Stimulated activated CD4-positive, alpha-beta T cell treated with anti-CD3 and anti-CD28 coated beads, Interleukin-4, amount 100 ng/mL, for 4 hours (primary cell): ENCODE results near the gene CELSR3.
A peak's percentile ranks its signal among the peaks of the same experiment; 100 is the strongest.

Experiments used
- DNase-seq, 2 experiments: peaks; one replicate each; pipeline ENCODE4 v3.0.0-alpha.2; 2020

The CELSR3 gene

GRCh38 chr3:48686538-48687219 lies 24.0 kb upstream of the CELSR3 start:
- DNase-seq, result no peak

DNA sequence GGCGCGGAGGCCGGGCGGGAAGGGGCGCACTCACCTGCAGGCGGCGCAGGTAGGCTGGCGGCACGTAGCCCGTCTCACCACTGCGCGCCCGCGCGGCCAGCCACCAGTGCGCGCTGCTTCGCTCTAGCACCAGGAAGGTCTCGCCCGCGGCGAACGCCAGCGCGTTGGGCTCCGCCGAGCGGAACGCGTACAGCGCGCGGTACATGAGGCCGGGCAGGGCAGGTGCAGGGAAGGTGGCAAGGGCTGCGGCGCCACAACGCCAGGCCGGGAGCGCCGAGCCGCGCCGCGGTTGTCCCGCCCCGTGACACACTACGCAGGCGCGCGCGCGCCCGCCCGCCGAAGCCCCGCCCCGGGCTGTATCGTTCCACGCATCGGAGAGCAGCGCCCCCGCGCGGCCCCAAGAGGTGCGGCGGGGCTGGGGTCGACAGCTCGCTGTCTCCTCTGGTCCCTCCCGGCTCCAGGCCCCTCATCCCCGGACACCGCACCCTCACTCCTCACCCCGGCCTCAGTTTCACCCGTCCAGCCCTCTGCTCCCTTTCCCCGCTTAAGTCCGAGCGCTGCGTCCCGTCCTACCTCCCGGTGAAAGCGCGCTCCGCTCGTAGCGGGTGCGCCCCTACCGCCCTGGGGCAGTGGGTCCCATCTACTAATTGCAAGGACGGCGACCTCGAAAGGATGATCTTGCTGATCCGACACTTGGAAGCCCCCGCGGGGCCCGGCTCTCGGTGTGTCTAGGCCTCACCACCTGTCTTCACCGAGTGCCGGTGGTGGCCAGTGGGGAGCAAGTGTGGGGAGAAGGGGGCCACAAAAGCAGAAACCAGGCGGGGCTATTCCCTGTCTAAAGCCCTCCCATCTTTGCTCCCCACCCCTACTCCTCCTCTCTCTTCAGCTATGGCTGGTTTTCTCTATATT lies 23.2 kb upstream of the CELSR3 start, which contains the start of gene NCKIPSD:
Gene NCKIPSD (minus strand): TSS at position 313 of the 909 bp plus-strand sequence. CDS start 108 bp downstream, at position 205.
- DNase-seq, result peak; percentile 84 to 94

DNA sequence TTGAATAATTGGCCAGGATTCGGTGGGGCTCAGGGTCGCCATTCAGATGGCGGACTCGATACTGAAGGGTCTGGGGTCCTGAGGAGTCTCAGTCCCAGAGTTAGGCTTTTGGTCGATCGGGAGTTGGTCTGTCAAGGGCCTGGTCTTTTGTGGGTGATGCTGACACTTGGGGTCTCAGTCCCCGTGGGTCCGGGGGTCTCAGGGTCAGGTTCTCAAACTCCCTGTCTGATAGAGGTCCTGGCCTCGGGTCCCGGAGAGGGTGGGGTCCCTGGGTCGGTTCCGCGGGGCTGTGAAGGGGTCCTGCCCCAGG lies 22.6 kb upstream of the CELSR3 start:
- no peak for DNase-seq

- no peak for DNase-seq
These were observed 21.9 kb upstream of the CELSR3 start for GRCh38 chr3:48684480-48685143.

- no peak for DNase-seq
These were observed 21.3 kb upstream of the CELSR3 start for GRCh38 chr3:48684054-48684349.

DNA sequence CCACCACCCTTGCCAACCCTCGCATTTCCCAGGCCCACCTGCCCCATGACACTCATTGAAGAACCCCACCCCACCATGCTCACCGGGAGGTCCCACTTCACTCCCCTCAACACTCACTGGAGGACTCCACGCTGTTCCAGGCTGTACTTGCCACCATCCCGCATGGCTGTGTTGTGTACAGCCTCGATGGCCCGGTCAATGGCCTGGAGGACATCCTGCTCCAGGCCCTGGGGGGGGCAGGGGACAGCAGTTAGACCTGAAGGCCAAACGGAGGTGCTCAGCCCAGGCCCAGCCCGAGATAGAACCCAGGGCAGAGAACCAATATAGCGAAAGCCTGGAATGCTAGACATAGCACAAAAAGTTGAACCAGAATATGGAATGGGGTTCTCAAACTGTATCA lies 20.1 kb upstream of the CELSR3 start:
- DNase-seq, result no peak

GRCh38 chr3:48681974-48682610 lies 19.4 kb upstream of the CELSR3 start:
- no peak for DNase-seq

- DNase-seq, result no peak
These were observed 18.8 kb upstream of the CELSR3 start for GRCh38 chr3:48681541-48681880.

GRCh38 chr3:48680811-48681540 lies 18.3 kb upstream of the CELSR3 start:
- DNase-seq, result no peak

GRCh38 chr3:48679411-48680391 lies 17.0 kb upstream of the CELSR3 start:
- DNase-seq, result no peak

DNA sequence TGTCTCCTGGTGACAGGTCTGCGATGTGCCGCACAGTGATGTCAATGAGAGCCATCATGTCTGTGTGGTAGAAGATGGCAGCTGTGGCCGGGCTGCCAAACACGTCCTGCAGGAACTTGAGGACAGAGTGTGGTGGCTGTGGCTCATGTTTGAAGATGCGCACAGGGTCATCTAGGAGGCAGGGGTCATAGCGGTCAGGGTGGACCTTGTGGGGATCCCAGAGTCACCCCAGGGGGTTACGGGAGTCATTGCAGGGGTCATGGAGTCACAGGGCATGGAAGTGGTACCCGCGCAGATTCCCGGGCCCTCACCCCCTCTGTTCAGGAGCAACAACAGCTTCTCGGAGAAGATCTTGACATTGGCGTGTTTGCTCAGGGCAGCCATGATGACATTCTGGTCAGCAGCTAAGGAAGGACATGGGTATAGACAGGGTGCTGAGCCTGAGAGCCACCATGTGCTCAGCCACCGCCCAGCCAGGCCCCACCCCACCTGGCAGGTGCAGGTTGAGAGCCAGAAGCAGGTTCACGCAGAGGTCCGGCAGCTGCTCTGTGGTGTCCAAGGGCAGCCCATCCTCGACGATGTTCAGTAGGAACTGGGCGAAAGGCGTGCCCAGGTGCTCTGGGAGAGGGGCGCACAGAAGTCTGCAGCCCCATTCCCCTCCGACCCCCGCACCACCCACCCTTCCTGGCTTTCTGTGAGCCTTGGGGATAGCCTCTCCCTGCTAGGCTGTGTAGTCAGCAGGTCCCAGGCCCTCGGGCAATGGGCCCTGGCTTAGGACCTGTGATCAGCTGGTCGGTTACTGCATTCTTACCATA lies 16.1 kb upstream of the CELSR3 start:
- no peak for DNase-seq

DNA sequence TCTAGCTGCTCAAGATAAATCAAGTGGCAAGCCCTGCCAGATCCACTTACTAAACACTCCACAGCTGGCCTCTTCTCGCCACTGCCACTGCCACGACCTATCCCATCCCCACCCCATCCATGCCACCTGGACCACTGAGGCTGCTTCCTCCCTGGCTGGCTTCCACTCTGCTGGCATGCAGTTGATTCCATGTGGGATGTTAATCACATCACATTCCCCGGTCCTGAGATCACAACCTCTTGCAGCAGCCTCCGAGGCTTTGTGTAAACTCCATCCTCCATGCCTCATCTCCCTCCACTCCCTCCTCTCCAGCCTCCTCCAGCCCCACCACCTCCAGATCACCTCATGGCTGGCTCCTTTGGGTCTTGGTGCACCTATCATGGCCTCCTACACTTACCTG lies 15.4 kb upstream of the CELSR3 start:
- no peak for DNase-seq

- no peak for DNase-seq
These were observed 11.8 kb upstream of the CELSR3 start for GRCh38 chr3:48674505-48674904.

DNA sequence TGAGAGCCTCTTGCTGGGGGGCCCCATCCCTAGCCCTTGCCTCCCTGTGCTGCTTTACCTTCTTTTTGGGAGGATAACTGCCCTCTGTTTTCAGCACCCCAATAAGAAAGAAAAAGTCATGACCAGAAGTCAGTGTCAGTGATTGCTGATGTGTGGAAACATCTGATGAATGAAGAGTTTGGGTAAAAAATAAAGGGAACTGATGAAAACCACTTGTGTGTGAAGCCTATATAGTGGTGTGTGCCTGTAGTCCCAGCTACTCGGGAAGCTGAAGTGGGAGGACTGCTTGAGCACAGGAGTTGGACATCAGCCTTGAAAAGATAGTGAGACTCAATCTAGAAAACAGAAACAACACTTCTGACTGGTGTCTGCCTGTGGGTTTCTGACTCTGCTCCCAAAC lies 9.8 kb upstream of the CELSR3 start:
- DNase-seq, result no peak

DNA sequence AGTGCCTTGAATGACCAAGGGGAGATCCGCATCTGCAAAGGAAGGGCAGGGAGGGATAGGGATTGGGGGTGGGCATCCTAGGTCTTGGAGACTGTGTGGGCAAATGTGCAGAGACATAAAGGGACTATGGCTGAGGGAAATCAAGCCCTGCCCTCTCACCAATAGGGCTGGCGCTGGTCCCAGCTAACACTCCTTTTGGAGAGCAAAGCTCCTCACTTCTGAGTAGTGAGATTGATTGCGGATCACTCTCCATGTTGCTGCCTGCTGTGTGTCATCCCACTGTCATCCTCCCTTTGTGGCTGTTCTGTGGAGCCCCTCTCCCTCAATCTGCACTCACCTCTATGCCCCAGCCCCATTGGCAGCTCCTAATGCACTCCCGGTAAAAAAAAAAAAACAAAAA lies 2.2 kb upstream of the CELSR3 start:
- no peak for DNase-seq

DNA sequence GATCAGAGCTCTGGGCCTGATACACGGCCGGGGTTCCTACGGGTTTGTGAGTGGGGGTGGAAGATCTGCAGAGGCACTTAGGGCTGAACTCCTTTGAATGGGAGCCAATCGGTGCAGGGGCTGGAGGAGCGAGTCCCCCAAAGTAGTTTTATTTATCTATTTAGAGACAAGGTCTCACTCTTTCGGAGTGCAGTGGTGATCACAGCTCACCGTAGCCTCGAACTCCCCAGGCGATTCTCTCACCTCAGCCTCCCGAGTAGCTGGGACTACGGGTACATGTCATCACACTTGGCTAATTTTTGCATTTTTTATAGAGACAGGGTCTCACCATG lies 1.6 kb upstream of the CELSR3 start:
- DNase-seq, result no peak

DNA sequence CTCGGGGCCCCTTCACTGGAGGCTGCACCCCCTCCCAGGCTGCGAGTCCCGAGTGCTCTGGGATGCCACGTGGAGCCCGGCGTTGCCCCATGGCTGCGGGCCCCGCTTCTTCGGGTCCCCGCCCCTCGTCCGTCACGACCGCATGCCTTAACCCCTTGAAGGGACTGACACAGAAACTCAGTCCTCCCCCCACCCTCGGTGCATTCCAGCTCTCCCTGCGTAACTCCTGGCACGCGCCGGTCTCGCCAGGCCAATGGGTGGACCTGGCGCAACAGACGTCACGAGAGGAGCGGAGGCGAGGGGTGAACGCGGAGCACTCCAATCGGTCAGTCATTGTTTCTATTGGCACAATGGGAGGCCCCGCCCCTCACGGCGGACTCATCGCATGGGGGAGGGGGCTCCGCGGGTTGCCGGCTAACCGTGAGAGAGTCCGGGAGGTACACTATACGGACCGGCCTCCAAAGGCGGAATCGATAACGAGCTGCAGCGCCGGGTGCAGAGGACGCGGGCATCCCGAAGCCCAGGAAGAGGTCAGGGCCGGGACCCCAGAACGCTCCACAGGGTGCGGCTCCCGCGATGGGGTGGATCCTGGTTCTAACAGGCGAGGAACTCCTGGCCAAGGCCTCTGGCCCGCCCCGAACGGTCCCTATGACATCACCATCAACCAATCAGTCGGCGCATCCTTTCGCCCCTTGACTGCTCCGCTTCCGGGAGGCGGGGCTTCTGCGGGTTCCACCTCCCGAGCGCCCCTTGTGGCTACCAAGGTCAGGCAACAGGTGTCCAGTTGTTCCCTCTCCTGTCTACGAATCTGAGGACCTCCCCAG lies 1.0 kb upstream of the CELSR3 start:
- DNase-seq, result peak; percentile 79 to 80

GRCh38 chr3:48662145-48662752 lies 437 bp downstream of the CELSR3 start:
- no peak for DNase-seq

DNA sequence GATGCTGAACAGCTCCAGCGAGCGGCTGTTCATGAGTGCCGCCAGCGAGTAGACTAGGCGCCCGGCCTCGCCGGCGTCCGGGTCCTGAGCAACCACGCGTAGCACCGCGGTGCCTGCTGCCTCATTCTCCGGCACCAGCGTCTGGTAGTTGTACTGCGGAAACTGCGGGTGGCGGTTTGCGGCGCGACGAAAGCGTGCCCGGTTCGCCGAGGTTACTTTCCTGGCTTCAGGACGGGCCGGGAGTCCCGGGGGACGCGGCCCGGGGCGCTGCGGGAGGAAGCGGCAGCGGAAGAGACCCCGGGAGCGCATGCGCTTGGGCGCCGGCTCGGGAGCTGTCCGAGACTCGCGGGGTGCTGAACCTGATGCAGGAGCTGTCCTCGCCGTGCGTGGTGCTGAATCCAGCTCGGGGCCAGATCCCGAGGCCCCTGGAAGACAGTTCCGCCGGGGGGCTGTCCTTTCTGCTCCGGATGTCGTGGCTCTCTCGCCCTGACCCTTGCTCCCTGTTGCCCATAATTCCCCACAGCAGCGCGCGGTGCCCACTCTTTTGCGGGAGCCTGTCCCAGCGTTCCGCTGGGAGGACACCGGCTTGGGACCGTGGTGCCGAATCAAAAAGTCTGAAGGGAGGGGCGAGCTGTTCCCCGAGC lies 1.1 kb downstream of the CELSR3 start:
- peak; percentile 54 to 72 for DNase-seq
